ENCODE data around the gene IRX2. TPM values are rescaled to one million over a fixed set of nuclear protein-coding genes. Genes with fewer than 3 reads are reported as not detected.

IRX2 gene
- total RNA-seq, 1 donor from 2014 or later = 6.7 TPM

DNA sequence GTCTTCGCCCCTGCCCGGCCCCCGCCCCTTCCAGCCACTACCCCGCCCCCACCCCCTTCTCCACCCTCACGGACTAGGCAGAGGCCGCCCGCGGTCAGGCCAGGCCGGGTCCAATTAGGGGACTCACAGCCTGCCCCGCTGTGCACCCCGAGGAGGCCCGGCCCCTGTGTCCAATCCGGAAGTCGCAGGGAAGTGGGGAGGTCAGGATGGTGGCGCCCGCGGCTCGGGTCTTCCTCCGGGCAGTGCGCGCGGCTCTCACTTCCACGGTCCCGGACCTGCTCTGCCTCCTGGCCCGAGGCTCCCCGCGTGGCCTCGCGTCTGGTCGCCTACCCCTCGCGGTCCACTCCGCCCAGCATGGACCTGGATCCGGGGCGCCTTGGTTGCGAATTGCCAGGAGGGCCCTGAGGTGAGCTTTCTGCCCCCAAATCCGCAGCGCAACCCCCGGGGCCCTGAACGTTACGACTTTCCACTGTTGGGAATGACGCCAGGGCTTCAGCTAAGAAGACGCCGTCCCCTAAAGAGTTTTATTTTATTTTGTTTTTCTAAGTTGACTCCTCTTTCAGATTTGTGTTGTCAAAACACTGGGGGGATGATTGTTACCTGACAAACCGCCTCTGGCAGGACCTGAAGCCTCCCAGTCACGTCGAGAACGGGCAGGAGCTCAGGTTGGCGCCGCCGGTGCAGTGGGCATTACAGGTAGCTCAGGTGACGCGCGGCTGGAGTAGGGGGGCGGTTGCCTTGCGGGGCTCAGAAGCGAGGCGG, 763 bp upstream of the IRX2 start:
- FAIRE-seq (no peak), DNase-seq (ENCODE audit: low read depth) (no peak)
- Histone ChIP-seq H3K9me3 (ENCODE audit: insufficient read depth, low read depth, low read length) (no peaks in the 10 kb centered on the region), H3K4me3 (ENCODE audit: insufficient read depth, low read depth, low read length) (peak overlapping the region; percentile 56), H2AFZ (ENCODE audit: low read depth, low read length) (peak overlapping the region; percentile 60), H3K27ac (ENCODE audit: low read depth, low read length) (peak overlapping the region; percentile 33), H3K36me3 (ENCODE audit: insufficient read depth, low read length) (no peaks in the 10 kb centered on the region), H3K79me2 (ENCODE audit: insufficient read depth, low read length) (peaks cover 51% of the 10 kb centered on the region), H3K9ac (ENCODE audit: low read length) (peak overlapping the region; percentile 72), H4K20me1 (ENCODE audit: insufficient read depth, low read length) (peaks cover 28% of the 10 kb centered on the region), H3K4me1 (ENCODE audit: insufficient read depth, low read length) (peaks cover 15% of the 10 kb centered on the region), H3K27me3 (ENCODE audit: insufficient read depth, low read length) (peaks cover 6% of the 10 kb centered on the region), H3K4me2 (ENCODE audit: low read length) (peak overlapping the region; percentile 82)
- Mint-ChIP-seq H3K27ac (ENCODE audit: unreplicated experiment) (peak overlapping the region; percentile 76), H3K4me3 (ENCODE audit: unreplicated experiment) (peak overlapping the region; percentile 84), H3K9me3 (ENCODE audit: unreplicated experiment) (peaks cover 11% of the 10 kb centered on the region), H3K36me3 (ENCODE audit: low read depth, unreplicated experiment) (peaks cover 10% of the 10 kb centered on the region), H3K4me1 (ENCODE audit: low read depth, unreplicated experiment) (peaks cover 8% of the 10 kb centered on the region), H3K27me3 (ENCODE audit: low read depth, unreplicated experiment) (peaks cover 21% of the 10 kb centered on the region)
- no peak for TF ChIP-seq EZH2 (IDR thresholded peaks at IDR 0.05; ENCODE audit: insufficient read depth, low read length)
- TF ChIP-seq, protein P1, sequence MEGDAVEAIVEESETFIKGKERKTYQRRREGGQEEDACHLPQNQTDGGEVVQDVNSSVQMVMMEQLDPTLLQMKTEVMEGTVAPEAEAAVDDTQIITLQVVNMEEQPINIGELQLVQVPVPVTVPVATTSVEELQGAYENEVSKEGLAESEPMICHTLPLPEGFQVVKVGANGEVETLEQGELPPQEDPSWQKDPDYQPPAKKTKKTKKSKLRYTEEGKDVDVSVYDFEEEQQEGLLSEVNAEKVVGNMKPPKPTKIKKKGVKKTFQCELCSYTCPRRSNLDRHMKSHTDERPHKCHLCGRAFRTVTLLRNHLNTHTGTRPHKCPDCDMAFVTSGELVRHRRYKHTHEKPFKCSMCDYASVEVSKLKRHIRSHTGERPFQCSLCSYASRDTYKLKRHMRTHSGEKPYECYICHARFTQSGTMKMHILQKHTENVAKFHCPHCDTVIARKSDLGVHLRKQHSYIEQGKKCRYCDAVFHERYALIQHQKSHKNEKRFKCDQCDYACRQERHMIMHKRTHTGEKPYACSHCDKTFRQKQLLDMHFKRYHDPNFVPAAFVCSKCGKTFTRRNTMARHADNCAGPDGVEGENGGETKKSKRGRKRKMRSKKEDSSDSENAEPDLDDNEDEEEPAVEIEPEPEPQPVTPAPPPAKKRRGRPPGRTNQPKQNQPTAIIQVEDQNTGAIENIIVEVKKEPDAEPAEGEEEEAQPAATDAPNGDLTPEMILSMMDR (IDR thresholded peaks at IDR 0.05; ENCODE audit: insufficient read depth, low read depth, low read length) = no peak

DNA sequence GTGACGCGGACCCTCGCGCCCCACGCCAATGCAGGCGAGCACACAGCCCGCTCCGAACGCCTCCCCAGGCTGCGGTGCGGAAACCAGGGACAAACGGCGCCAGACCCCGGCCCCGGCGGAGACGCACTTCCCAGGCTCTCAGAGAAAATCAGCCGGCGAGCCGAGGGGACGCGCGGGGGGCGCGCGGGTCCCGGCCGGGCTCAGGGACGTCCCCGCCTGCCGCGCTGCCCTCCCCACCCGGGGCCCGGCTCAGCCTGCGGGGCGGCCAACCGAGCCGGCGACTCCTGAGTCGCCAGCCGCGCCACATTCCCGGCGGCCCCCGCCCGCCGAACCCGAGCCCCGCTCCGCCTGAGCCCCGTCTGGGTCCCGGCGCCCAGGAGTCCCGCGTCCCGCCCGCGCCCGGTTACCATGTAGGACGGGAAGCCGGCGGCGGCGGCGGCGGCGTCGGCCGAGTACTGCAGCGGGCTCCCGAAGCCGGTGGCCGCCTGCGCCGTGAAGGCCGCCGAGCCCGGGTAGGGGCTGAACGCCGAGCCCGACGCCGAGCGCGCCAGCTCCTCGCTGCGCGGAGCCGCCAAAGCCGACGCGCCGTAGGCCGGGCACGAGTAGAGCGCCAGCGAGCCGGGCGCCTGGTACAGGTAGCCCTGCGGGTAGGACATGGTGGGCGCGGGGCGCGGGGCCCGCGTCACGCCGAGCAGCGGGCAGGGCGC, 566 bp downstream of the IRX2 start:
- TF ChIP-seq, protein P1 (IDR thresholded peaks at IDR 0.05; ENCODE audit: insufficient read depth, low read depth, low read length) = no peak
- TF ChIP-seq EZH2 (IDR thresholded peaks at IDR 0.05; ENCODE audit: insufficient read depth, low read length) = peak; percentile 55
- H3K36me3 ChIP-seq (ENCODE audit: insufficient read depth, low read length) = peaks cover 6% of the 10 kb centered on the region
- peak overlapping the region; percentile 80 for H3K4me2 ChIP-seq (ENCODE audit: low read length)
- no peak for FAIRE-seq
- Mint-ChIP-seq H3K36me3 (ENCODE audit: low read depth, unreplicated experiment) (peaks cover 10% of the 10 kb centered on the region), H3K27me3 (ENCODE audit: low read depth, unreplicated experiment) (peaks cover 16% of the 10 kb centered on the region), H3K9me3 (ENCODE audit: unreplicated experiment) (peaks cover 11% of the 10 kb centered on the region), H3K4me3 (ENCODE audit: unreplicated experiment) (peak overlapping the region; percentile 90), H3K27ac (ENCODE audit: unreplicated experiment) (no peak overlapping the region), H3K4me1 (ENCODE audit: low read depth, unreplicated experiment) (peaks cover 2% of the 10 kb centered on the region)
- peaks cover 63% of the 10 kb centered on the region for H3K79me2 ChIP-seq (ENCODE audit: insufficient read depth, low read length)
- H2AFZ ChIP-seq (ENCODE audit: low read depth, low read length) = no peak overlapping the region
- H3K4me3 ChIP-seq (ENCODE audit: insufficient read depth, low read depth, low read length) = peak overlapping the region; percentile 77
- H3K4me1 ChIP-seq (ENCODE audit: insufficient read depth, low read length) = peaks cover 18% of the 10 kb centered on the region
- peak overlapping the region; percentile 79 for H3K27ac ChIP-seq (ENCODE audit: low read depth, low read length)
- H4K20me1 ChIP-seq (ENCODE audit: insufficient read depth, low read length) = peaks cover 36% of the 10 kb centered on the region
- no peak for DNase-seq (ENCODE audit: low read depth)
- H3K9me3 ChIP-seq (ENCODE audit: insufficient read depth, low read depth, low read length) = no peaks in the 10 kb centered on the region
- peak overlapping the region; percentile 90 for H3K9ac ChIP-seq (ENCODE audit: low read length)
- peaks cover 6% of the 10 kb centered on the region for H3K27me3 ChIP-seq (ENCODE audit: insufficient read depth, low read length)

All from astrocyte (in vitro differentiated cells and primary cell).